Measurements from ENCODE around the gene PRR18.
"Not testable (repeated sequence)": the region's sequence is repeated elsewhere in the genome, so short reads cannot be mapped to it uniquely, and the experiment has no call there.

Gene PRR18

GRCh38 chr6:166308033-166308768, at the start of gene PRR18:
Gene PRR18 (minus strand): TSS chr6:166308392. CDS start chr6:166308142, 250 bp downstream.
- DNase-seq, result peak; percentile 39

GRCh38 chr6:166355552-166355951, 47.4 kb upstream of the PRR18 start:
- DNase-seq, result no peak

GRCh38 chr6:166354965-166355364, 46.8 kb upstream of the PRR18 start:
- DNase-seq, result no peak

- no peak for DNase-seq
Observed at GRCh38 chr6:166354143-166354542, 46.0 kb upstream of the PRR18 start.

GRCh38 chr6:166353507-166353906, 45.3 kb upstream of the PRR18 start:
- DNase-seq, result no peak

- DNase-seq, result no peak
Observed at GRCh38 chr6:166352923-166353322, 44.7 kb upstream of the PRR18 start.

GRCh38 chr6:166351715-166352285, 43.6 kb upstream of the PRR18 start:
- DNase-seq, result peak; percentile 45

- DNase-seq, result no peak
Observed at GRCh38 chr6:166348305-166348949, 40.2 kb upstream of the PRR18 start.

- no peak for DNase-seq
Observed at GRCh38 chr6:166346965-166347364, 38.8 kb upstream of the PRR18 start.

GRCh38 chr6:166346449-166346848, 38.3 kb upstream of the PRR18 start:
- DNase-seq, result no peak

GRCh38 chr6:166345672-166346071, 37.5 kb upstream of the PRR18 start:
- DNase-seq, result not testable (repeated sequence)

- DNase-seq, result not testable (repeated sequence)
Observed at GRCh38 chr6:166344921-166345320, 36.7 kb upstream of the PRR18 start.

GRCh38 chr6:166344240-166344639, 36.0 kb upstream of the PRR18 start:
- no peak for DNase-seq

- no peak for DNase-seq
Observed at GRCh38 chr6:166343150-166343487, 34.9 kb upstream of the PRR18 start.

- DNase-seq, result peak; percentile 74
Observed at GRCh38 chr6:166342349-166343149, 34.4 kb upstream of the PRR18 start, which contains the start of gene SFT2D1. Gene SFT2D1 (minus strand): TSS chr6:166342545. CDS start chr6:166342481, 64 bp downstream.

GRCh38 chr6:166341977-166342348, 33.8 kb upstream of the PRR18 start:
- DNase-seq, result no peak

- no peak for DNase-seq
Observed at GRCh38 chr6:166341464-166341863, 33.3 kb upstream of the PRR18 start.

- DNase-seq, result no peak
Observed at GRCh38 chr6:166338854-166339253, 30.7 kb upstream of the PRR18 start.

- DNase-seq, result no peak
Observed at GRCh38 chr6:166336847-166337246, 28.7 kb upstream of the PRR18 start.

- no peak for DNase-seq
Observed at GRCh38 chr6:166335378-166336302, 27.4 kb upstream of the PRR18 start.

- DNase-seq, result no peak
Observed at GRCh38 chr6:166334878-166335277, 26.7 kb upstream of the PRR18 start.

Data from NCI-H345 (cell line).